HAP-1 (cell line): Measurements from ENCODE around the gene MICAL3.
"Not testable (repeated sequence)": the region's sequence is repeated elsewhere in the genome, so short reads cannot be mapped to it uniquely, and the experiment has no call there.

ENCODE experiments used
- DNase-seq, 2 experiments: peaks; one replicate each; pipeline ENCODE4 v3.0.0-alpha.2; 2016 to 2020; ENCODE audit warnings: low spot score in 2 of 2
- H3K27me3 ChIP-seq: fragments of 250-450 bp; sonication (Bioruptor Pico); 2 replicates; pipeline ENCODE4 v1.5.1; 2020; ENCODE audit warnings: low read depth, mild to moderate bottlenecking, moderate library complexity
- H3K36me3 ChIP-seq: fragments of 250-450 bp; sonication (Bioruptor Pico); replicated peaks from 2 replicates; pipeline ENCODE4 v1.5.1; 2020; ENCODE audit warnings: mild to moderate bottlenecking
- H3K4me1 ChIP-seq: fragments of 250-450 bp; sonication (Bioruptor Pico); 2 replicates; pipeline ENCODE4 v1.5.1; 2020; ENCODE audit warnings: mild to moderate bottlenecking
- H3K4me3 ChIP-seq: fragments of 250-450 bp; sonication (Bioruptor Pico); 2 replicates; pipeline ENCODE4 v1.5.1; 2020; ENCODE audit warnings: mild to moderate bottlenecking, moderate library complexity
- H3K9me3 ChIP-seq: fragments of 250-450 bp; sonication (Bioruptor Pico); 2 replicates; pipeline ENCODE4 v1.5.1; 2020; ENCODE audit warnings: mild to moderate bottlenecking, moderate library complexity
- in situ Hi-C: fragments of 300-500 bp; cut with MboI; formaldehyde crosslinking; loops from 3 replicates; pipeline ENCODE4 v1.14.3; 2020; ENCODE audit warnings: low sequenced_read_pairs, inconsistent platforms, mixed read lengths

The MICAL3 gene

DNA sequence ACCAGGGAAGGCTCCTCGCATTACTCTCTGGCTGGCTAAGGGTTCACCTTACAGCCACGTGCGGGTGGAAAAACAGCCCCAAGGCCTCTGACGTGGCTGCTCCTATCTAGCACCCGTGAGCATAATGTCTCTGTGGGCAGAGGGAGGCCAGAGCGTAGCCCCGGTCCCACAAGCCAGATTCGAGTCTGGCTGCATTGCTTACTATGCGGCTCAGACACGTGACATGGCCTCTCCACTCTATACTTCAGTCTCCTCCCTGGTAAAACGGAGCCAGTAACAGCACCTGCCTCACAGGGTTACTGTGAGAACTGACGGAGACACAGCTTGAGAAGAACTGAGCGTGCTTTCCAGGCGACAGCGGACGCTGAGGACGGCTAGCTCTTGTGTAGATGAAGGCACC, 144.3 kb downstream of the MICAL3 start:
- no peak for DNase-seq
- no peaks in the 10 kb centered on the region for H3K9me3 ChIP-seq
- no peak overlapping the region for H3K4me3 ChIP-seq
- in situ Hi-C loops: loop anchor here (10.0 kb wide), 2 partner anchors 65 kb away; no protein-coding TSS in a partner anchor
- H3K27me3 ChIP-seq: no peaks in the 10 kb centered on the region
- H3K4me1 ChIP-seq: no peaks in the 10 kb centered on the region
- H3K36me3 ChIP-seq: peaks cover 20% of the 10 kb centered on the region

DNA sequence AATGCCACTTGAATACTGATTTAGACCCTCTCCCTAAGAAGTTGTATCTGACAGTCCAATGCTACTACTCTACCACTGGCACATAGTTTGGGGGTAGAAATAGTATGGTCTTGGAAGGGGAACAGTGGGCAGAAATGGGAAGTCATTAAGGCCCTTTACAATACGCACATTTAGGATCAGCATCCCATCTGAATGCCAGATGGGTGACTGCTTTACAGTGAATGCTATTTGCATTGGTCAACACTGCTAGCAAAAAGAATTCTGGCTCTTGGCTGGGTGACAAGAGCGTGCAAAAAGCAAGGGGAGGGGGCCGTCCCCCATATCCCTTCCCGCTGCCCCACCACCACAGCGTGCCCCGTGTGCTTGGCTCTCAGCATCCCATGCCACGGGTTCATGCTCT, 145.4 kb downstream of the MICAL3 start:
- in situ Hi-C loops: no loop called here
- no peaks in the 10 kb centered on the region for H3K9me3 ChIP-seq
- no peak for DNase-seq
- H3K4me3 ChIP-seq: no peak overlapping the region
- no peaks in the 10 kb centered on the region for H3K4me1 ChIP-seq
- H3K27me3 ChIP-seq: no peaks in the 10 kb centered on the region
- peaks cover 20% of the 10 kb centered on the region; the same call in 1 of the 2 replicates for H3K36me3 ChIP-seq

GRCh38 chr22:17878186-17878694, 146.1 kb downstream of the MICAL3 start:
- in situ Hi-C loops: no loop called here
- Histone ChIP-seq H3K9me3 (no peaks in the 10 kb centered on the region), H3K4me1 (no peaks in the 10 kb centered on the region), H3K27me3 (no peaks in the 10 kb centered on the region), H3K4me3 (no peak overlapping the region), H3K36me3 (peaks cover 21% of the 10 kb centered on the region)
- DNase-seq: no peak

GRCh38 chr22:17876878-17877855, 147.2 kb downstream of the MICAL3 start:
- peaks cover 29% of the 10 kb centered on the region for H3K36me3 ChIP-seq
- H3K4me1 ChIP-seq, H3K9me3 ChIP-seq, DNase-seq, in situ Hi-C loops, H3K4me3 ChIP-seq, H3K27me3 ChIP-seq: not testable (repeated sequence)

- no peaks in the 10 kb centered on the region for H3K27me3 ChIP-seq
- no peaks in the 10 kb centered on the region for H3K9me3 ChIP-seq
- no peak for DNase-seq
- in situ Hi-C loops: no loop called here
- peaks cover 34% of the 10 kb centered on the region for H3K36me3 ChIP-seq
- H3K4me3 ChIP-seq: no peak overlapping the region
- no peaks in the 10 kb centered on the region for H3K4me1 ChIP-seq
Measured at GRCh38 chr22:17876306-17876831, 148.0 kb downstream of the MICAL3 start.

- peaks cover 33% of the 10 kb centered on the region for H3K36me3 ChIP-seq
- in situ Hi-C loops: no loop called here
- H3K9me3 ChIP-seq: no peaks in the 10 kb centered on the region
- no peaks in the 10 kb centered on the region for H3K4me1 ChIP-seq
- no peak overlapping the region for H3K4me3 ChIP-seq
- no peak for DNase-seq
- H3K27me3 ChIP-seq: no peaks in the 10 kb centered on the region
Measured at GRCh38 chr22:17875631-17876030, 148.7 kb downstream of the MICAL3 start.

GRCh38 chr22:17875156-17875555, 149.2 kb downstream of the MICAL3 start:
- H3K4me1 ChIP-seq: no peaks in the 10 kb centered on the region
- in situ Hi-C loops: no loop called here
- no peak overlapping the region for H3K4me3 ChIP-seq
- no peak for DNase-seq
- H3K36me3 ChIP-seq: peaks cover 28% of the 10 kb centered on the region
- H3K9me3 ChIP-seq: no peaks in the 10 kb centered on the region
- no peaks in the 10 kb centered on the region for H3K27me3 ChIP-seq

GRCh38 chr22:17874231-17874905, 150.0 kb downstream of the MICAL3 start:
- H3K27me3 ChIP-seq: no peaks in the 10 kb centered on the region
- H3K4me3 ChIP-seq: no peak overlapping the region
- peaks cover 26% of the 10 kb centered on the region for H3K36me3 ChIP-seq
- DNase-seq: no peak
- H3K4me1 ChIP-seq: no peaks in the 10 kb centered on the region
- in situ Hi-C loops: no loop called here
- no peaks in the 10 kb centered on the region for H3K9me3 ChIP-seq

DNA sequence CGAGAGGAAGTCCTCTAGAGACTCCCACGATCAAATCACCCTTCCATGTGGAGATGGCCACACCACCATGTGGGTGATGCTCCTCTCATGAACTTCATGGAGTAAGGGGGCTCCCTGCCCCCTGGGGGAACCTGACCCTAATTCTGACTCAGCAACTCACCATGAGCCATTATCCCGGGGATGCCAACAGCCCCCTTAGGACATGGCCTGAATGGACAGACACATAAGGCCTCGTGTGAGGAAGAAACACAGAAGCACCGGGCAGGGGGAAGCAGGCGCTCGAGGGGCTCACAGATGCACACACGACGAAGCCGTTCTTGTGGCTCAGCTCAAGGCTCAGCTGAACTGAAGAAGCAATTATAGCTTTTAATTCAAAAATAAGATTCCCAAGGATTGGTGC, 150.6 kb downstream of the MICAL3 start:
- Histone ChIP-seq H3K36me3 (peaks cover 31% of the 10 kb centered on the region), H3K4me3 (no peak overlapping the region)
- in situ Hi-C loops: no loop called here

GRCh38 chr22:17873116-17873515, 151.2 kb downstream of the MICAL3 start:
- in situ Hi-C loops: no loop called here
- Histone ChIP-seq H3K4me3 (no peak overlapping the region), H3K27me3 (no peaks in the 10 kb centered on the region), H3K9me3 (no peaks in the 10 kb centered on the region), H3K4me1 (no peaks in the 10 kb centered on the region), H3K36me3 (peaks cover 34% of the 10 kb centered on the region)
- DNase-seq: no peak

More for the DNA sequence above, 150.6 kb downstream of the MICAL3 start:
- Histone ChIP-seq H3K4me1 (no peaks in the 10 kb centered on the region), H3K9me3 (no peaks in the 10 kb centered on the region), H3K27me3 (no peaks in the 10 kb centered on the region)
- DNase-seq: no peak

DNA sequence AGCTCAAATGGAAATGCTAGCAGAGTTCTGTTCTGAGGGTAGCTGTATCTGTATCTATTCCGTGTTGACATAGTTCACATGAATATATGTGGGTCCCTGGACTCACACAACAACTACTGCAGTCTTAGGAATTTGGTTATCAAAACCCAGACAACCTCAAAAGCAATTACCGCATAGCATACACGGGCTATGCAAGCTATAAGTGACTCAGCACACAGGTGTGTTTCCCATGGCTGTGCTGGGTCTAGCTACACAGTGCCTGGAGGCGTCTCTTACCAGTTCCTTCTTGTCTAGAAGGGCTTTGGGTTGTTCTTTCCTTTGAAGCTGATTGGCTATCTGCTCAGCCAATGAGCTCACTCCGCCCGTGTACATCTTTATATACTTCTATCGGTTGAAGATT, 151.9 kb downstream of the MICAL3 start:
- in situ Hi-C loops: no loop called here
- peaks cover 34% of the 10 kb centered on the region for H3K36me3 ChIP-seq
- no peaks in the 10 kb centered on the region for H3K9me3 ChIP-seq
- no peaks in the 10 kb centered on the region for H3K27me3 ChIP-seq
- no peak overlapping the region for H3K4me3 ChIP-seq
- DNase-seq: no peak
- no peaks in the 10 kb centered on the region for H3K4me1 ChIP-seq

GRCh38 chr22:17871726-17872458, 152.5 kb downstream of the MICAL3 start:
- no peaks in the 10 kb centered on the region for H3K4me1 ChIP-seq
- H3K9me3 ChIP-seq: no peaks in the 10 kb centered on the region
- DNase-seq: no peak
- H3K4me3 ChIP-seq: no peak overlapping the region
- H3K36me3 ChIP-seq: peaks cover 34% of the 10 kb centered on the region
- H3K27me3 ChIP-seq: no peaks in the 10 kb centered on the region
- in situ Hi-C loops: no loop called here

DNA sequence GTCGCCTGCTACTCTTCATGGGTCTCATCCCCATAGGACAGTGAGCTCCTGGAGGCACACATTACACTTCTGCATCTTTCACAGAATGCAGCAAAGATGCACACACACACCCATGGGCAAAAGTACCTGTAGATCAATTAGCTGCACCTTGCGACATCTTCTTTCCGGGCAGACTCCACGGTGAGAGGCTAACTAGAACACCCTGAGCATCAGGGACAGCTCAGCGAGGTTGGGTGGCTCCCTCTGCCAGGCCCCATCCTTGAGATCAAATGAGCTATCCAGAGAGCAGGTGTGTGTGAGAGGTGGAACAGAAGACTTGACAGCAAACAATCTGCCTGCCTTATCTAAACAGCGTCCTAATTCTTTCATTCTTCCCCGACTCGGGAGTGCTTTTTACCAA, 154.0 kb downstream of the MICAL3 start:
- H3K27me3 ChIP-seq: no peaks in the 10 kb centered on the region
- no peak overlapping the region for H3K4me3 ChIP-seq
- no peaks in the 10 kb centered on the region for H3K4me1 ChIP-seq
- H3K9me3 ChIP-seq: no peaks in the 10 kb centered on the region
- in situ Hi-C loops: no loop called here
- no peak for DNase-seq
- H3K36me3 ChIP-seq: peaks cover 33% of the 10 kb centered on the region
